NCI-H82 treated with DMSO at 0.1 percent for 48 hours (cell line): ENCODE results near the gene LIMS1.
"Not testable (repeated sequence)": the region's sequence is repeated elsewhere in the genome, so short reads cannot be mapped to it uniquely, and the experiment has no call there.

ENCODE experiments used
- DNase-seq: peaks from one replicate; lab custom pipeline; 2025; ENCODE audit not compliant: unreplicated experiment; lab: John Stamatoyannopoulos, UW

The LIMS1 gene

DNA sequence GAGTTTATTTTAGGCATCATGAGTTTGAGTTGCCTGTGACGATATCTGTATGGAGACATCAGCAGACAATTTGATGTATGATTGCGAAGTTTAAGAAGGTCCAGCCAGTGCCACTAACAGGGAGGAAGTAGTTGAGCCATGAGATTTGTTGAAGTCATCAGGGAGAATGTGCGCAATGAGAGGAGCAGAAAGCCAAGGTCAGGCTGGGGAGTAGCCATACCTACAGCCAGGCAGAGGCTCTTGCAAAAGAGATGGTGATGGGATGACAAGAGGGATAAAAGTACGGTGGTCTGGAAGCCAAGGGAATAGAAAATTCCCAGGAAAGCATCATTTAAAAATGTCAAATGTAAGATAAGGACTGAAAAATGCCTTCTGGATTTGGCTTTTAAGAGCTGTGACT is 51.2 kb downstream of the LIMS1 start:
- no peak for DNase-seq

DNA sequence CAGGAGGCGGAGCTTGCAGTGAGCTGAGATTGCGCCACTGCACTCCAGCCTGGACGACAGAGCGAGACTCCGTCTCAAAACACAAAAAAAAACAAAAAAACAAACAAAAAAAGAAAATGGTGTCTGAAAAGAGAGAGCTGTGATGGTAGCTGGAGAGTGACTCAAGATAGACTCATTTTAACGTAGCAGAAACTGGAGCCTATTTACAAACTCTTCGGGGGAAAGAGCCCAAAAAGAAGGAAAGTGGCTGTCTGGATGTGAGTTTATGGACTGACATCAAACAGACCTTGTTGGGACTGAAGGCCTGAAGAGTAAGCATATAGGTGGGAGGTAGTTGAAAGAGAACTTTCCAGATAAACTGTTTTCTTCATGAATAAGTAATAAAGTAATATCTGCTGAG is 51.8 kb downstream of the LIMS1 start:
- no peak for DNase-seq

DNA sequence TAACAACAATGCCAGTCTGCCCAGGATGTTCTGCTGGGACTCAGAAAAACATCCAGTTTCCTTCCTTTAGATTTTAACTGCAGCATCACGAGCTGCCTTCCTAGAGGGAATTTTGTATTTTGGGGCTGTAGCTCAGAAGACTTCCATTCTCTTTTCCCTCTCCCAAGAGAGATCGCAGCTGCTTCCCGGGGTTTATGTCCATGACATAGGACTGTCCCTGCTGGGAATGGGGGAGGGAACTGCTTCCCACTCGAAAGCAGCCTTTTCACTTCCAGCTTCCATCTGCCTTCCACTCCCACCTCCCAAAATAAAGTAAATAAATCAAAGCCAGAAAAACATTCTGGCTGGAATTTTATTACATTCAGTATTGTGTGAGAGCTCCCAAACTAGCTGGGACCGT is 52.4 kb downstream of the LIMS1 start:
- no peak for DNase-seq

DNA sequence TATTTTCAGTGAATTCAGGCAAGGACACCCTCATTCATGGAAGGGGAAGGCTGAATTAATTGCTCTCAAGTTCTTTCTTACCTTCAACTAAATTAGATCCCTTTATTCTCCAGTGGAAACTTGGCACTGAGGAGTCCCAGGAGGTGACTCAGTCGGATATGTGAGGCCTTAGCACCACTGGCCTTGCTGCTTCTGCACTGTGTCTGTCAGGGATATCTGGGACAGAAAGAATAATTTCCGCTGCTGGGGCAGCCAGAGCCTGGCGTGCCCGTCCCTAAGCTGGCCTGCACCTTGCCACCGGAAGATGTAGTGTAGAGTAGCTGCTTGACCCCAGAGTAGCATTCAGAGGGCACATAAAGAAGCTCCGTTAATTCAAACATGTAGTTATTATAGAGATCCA is 53.4 kb downstream of the LIMS1 start:
- no peak for DNase-seq

DNA sequence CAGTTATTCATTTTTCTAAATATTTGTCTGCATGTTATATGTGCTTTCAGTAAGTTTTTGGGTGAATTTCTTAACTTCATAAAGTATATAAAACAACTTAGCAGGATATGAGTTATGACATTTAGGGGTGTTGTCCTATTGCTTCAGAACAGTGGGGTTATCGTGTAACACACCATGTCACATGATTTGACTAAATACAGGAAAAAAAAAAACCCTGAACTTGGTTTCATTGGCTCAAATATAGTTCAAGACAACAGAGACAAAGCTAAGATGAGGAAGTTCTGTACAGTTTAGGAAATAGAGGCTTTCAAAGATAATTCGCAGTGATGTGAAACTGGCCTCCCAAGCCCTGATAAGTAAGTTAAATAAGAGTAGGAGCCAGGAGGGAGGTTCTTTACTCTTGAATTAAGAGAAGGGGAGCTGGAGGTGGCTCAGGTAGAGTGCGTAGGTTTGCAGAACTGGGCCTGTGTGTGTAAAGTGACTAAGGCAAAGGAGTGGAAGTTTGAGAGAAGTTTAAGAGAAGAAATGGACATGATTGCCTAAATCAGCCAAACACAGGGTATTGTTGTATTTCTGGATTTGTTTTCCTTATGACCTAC is 53.9 kb downstream of the LIMS1 start:
- DNase-seq: no peak

DNA sequence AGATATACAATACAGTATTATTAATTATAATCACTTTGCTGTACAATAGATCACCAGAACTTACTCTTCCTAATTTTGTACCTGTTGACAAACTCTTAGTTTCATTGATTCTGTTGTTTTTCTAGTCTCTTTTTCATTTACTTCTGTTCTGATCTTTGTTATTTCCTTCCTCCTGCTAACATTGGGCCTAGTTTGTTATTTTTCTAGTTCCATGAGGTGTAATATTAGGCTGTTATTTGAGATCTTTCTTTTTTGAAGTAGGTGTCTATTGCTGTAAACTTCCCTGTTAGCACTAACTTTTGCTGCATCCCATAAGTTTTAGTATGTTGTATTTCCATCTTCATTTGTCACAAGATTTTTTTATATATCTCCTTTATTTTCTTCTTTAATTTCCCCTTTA is 55.1 kb downstream of the LIMS1 start:
- DNase-seq: no peak

DNA sequence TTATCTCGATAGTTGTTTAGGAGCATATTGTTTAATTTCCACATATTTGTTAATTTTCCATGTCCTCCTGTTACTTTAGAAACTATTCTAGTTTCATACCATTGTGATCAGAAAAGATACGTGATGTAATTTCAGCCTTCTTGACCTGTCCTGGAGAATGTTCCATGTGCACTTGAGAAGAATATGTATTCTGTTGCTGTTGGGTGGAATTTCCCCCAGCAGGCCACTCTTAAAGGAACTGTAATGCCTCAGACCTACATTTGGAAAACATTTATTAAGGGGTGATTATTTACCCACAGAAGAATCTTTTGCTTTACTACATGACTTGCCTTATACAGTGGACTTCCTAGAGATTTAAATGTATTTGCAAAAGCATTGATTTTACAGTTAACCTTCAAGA is 55.5 kb downstream of the LIMS1 start:
- DNase-seq: no peak

DNA sequence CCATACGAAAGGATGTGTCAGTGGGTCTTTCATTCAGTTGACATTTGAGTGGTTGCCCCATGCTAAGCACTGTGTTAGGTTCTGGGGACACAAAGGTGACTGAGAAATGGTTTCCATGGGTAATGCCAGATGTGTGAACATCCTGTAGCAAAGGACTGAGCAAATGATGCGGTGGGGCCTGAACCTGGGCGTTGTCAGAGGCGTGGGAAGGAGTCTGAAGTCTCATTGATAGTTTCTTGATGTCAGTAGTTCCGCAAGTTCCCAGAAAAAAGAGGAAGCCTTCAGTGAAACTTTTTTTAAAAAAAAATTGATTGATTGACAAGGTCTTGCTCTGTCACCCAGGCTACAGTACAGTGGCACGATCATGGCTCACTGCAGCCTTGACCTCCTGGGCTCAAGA is 56.9 kb downstream of the LIMS1 start:
- DNase-seq: no peak

DNA sequence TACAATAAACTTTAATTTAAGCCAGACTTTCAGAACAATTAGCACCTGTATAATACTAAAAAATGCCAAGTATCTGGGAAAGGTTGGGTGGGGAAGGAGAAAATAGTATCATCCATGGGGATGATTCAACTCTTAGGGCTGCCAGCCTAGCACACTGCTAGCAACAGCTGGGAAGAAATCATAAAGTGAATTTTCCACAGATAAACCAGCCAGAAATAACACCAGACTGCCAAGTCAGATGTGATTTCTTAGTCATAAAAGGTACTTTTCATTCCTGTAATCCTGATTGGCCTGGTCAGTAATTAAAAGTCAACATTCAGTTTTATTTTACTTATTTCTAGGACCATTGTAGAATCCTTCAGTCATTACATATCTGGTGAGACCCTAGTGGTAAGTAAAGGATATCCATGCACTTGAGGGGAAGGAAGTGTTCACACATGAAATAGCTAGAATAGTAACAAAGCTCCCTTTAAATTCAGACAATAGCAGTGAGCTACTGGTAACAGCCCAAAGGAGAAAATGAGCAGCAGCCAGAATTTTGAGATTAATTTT is 59.4 kb downstream of the LIMS1 start:
- no peak for DNase-seq

DNA sequence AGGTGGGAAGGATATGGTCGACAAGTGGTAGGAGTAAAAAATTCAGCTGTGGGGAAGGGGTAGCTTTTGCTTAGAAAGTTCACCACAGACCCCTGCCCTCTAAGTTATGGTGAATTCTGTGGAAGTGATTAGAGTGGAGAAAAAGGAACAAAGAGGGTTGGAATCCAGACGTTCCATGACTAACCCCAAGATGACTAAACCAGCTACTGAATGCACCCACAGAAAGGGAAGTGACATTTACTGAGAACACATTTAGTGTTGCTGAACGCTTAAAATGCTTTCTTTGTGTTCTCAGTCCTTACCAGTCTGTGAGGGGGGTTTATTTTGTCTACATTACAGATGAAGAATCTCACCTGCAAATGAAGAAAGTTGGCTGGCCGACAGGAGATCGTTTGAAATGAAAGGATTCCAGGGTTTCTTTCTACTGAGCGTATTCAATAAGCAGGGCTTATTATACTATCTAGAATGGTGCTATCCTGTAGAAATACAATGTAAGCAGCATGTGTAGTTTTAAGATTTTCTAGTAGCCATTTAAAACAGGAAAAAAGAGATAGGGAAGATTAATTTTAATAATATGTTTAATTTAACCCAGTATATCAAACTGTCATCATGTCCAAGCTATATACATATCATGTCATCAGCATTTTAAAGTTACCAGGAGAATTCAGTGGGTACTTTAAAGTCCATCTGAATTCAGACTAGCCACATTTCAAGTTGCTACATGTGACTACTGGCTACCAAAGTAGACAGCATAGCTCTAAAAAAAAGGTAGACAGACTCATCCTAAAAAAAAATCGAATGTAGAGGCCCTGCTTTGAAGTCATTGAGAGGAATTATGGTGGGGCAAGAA is 60.1 kb downstream of the LIMS1 start:
- no peak for DNase-seq

DNA sequence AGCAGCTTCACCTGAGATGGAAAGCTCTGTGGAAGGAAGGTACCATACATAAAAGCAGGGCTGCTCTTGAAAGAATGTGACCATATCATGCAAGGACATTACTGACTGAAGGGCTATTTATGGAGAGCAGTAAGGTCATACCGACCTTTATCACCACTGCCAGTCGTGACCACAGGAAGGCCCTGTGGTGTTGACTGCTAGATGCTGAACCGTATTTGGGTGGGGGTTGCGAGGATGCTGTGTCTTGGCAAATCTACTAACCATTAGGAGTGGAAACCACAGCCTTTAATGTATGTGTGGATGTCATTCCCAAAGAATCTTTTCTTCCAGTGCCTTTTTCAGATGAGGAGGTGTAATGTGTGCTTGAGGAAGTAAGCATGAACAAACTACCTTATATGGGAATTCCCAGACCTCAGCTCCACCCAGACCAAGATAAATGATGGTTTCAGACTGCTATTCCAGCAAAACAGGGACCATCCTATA is 60.8 kb downstream of the LIMS1 start:
- no peak for DNase-seq

DNA sequence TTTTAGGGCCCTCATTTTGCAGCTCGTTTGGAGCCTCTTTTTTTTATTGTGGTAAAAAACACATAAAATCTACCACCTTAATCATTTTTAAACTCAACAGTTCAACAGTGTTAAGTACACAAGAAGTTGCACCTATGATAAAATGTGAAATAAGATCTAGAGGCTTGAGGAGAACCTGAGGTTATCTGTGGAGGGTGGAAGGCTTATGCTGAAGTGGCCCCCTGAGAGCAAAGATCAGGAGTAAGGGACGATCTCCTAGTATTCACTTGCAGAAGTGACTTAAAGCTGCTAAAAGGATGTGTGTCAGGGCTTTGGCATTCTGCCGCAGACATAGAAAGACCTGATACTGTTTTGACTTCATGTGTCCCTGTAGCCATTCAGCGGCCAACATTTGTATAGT is 61.5 kb downstream of the LIMS1 start:
- DNase-seq: not testable (repeated sequence)

DNA sequence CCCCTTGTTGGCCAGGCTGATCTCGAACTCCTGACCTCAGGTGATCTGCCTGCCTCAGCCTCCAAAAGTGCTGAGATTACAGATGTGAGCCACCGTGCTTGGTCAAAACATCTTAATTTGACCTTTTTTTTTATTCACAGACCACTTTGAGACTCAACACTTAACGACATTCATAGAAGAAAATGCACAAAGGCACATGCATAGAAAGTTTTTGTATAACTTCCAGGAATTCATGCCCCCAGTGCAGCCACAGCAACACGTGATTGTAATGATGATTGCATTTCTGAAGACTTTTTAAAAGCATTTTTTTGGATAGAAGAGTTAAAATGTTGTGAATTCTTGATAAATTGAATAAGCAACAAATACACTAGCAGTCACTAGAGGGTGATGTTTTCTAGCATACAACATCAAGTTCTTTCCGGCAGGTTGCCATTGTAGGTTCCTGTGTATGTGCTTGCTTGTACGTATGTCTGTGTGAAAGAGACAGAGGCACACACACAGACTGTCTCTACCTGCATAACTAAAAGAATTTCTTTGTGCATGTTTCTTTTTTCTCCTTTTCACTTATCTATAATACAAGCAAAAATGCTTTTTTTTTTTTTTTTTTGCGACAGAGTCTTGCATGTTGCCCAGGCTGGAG is 63.0 kb downstream of the LIMS1 start:
- not testable (repeated sequence) for DNase-seq

DNA sequence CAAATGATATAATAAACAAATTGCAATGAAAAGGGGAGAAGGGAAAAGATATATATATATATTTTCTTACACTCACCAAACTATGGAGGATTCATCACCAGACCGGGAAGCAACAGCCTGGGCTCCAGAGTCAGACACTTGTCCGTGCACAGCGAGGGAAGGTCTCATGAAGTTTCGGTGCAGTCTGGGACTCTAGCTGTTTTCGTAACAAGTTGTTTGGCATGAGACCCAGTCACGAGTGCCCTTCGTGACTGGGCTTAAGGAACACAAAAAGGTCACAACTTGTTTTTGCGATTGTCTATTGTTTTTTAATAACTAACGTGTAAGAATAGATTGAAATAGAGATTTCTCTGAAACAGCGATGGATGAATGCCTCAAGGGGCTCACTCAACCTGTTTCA is 66.9 kb downstream of the LIMS1 start:
- DNase-seq: not testable (repeated sequence)

DNA sequence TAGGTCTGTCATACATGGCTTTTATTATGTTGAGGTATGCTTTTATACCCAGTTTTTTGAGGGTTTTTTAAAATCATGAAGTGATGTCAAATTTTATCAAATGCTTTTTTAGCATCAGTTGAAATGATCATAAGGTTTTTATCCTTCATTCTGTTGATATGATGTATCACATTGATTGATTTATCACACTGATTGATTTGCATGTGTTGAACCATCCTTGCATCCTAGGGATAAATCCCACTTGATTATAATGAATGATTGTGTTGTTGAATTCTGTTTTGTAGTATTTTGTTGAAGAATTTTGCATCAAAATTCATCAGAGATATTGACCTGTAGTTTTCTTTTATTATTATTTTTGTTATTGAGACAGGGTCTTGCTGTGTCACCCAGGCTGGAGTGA is 68.2 kb downstream of the LIMS1 start:
- DNase-seq: no peak

DNA sequence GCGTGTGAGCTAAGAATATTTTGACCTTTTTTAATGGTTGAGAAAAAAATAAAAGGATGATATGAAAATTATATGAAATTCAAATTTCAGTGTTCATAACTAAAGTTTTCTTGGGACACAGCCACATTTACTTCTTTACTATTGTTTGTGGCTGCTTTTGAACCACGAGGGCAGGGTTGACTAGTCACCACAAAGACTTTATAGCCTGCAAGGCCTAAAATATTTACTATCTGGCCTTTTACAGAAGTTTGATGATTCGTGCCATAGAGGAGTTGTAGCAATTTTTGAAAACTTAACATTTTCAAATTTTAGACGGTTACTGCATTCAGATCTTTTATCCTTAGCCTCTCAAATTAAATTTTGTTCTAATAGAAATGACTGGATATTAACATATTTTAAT is 69.9 kb downstream of the LIMS1 start:
- DNase-seq: no peak

DNA sequence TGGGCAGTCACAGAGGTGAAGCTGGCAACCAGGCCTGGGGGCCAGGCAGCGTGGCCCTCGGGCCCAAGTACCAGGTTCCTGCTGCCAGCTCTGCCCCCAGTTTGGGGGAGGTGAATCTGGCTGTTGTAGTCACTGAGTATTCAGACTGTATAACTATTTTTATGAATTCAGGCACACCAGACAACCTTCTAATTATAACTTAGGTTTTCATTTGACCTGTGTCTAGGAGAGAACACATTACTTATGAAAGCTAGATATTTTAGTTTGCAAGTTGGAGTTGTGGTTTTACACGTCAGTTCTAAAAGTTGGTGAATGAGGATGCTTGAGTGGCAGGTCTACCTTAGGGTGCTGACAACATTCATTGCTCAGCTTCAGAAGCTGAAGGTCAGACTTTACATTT is 71.7 kb downstream of the LIMS1 start:
- no peak for DNase-seq

DNA sequence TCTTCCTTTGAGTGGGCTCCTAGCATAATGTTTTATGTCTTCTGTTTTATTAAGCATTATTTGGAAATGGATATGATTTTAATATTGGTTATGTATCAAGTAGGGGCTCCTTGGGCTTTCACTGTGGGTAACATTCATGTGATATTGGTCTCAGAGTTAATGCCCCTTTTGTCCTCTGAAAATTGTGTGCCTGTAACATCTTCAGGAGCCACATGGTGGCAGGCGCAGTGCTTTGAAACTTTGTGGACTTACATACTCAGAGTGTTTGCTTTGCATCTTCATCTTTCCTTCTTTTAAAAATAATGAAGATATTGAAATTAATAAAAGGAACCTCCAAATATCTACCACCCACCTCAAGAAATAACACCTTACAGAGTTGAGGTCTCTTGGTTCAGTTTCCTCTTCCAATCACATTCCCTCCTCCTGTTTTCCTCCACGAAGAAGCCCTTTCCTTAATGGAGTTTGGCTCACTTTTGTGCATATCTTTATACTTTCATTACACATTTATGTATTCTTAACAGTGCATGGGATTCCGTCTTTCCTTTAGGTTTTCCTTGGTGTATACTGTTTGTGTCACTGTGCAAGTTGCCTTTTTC is 73.5 kb downstream of the LIMS1 start:
- DNase-seq: no peak

DNA sequence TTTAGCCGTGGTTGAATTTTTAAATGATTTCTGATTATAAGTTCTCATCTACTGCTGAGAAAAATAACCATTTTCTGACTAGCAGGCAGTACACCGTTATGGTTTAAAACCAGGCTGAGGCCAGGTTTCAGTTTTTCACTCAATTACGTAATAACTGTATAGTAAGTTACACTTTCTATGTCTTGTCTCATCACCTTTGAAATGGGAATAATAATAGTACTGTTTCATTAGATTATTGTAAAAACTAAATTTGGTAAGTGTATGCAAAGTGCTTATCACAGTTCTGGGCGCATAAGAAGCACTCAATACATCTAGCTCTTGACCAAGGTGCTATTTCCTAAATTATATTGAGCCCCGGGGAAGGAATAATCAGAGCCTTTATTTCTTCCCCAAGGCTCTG is 76.8 kb downstream of the LIMS1 start:
- no peak for DNase-seq

DNA sequence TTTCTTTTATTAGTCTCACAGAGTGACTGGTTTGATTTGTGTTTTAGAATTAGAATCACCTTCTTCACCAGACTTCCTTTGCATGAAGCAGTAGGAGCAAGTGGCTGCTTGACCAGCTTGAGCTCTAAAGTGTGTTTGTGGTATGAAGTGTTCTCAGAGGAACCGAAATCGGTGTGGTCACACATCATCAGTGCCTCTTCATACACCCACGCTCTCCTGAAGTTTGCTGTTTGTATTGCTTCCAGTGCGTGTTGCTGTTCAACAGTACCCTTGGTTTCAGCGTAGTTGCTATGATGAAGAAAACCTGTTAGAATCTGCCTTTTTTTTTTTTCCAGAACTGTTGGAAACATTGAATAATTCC is 77.9 kb downstream of the LIMS1 start:
- no peak for DNase-seq

DNA sequence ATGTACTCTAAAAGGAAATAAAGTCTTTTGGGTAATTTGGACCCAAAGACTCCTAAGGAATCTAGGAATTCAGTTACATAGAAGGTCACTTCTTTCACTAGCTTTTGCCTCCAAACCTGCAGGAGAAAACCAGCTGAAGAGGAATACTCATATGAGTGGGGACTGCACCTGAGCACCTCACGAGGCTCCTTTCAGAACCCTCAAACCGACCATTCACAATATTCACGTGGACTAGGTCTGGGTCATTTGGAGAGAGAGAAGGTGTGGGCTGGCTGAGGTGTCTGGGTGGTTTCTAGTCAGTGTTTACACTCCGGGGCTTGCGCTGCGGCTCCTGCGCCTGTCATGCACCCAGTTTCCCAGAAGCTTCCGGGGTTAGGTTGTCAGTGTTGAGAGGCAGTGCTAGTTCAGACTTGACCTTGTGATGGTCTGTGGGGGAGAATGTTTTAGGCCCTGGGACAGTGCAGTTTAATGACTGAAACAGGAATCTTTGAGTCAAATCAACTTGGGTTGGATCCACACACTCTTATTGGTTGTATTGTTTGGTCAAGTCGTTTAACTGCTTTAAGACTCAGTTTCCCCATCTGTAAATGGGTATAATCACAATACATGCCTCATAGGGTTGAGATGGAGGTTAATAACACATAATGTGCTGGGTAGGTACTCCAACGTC is 78.4 kb downstream of the LIMS1 start:
- no peak for DNase-seq
